ENCODE measurements around the gene PLD5. TPM values are rescaled to one million over a fixed set of nuclear protein-coding genes. Genes with fewer than 3 reads are reported as not detected.
"Not testable (repeated sequence)": the region's sequence is repeated elsewhere in the genome, so short reads cannot be mapped to it uniquely, and the experiment has no call there.

PLD5 gene
- total RNA-seq, 1 donor from 2014 or later = 0.27 TPM

GRCh38 chr1:242432491-242433095 is 91.9 kb downstream of the PLD5 start:
- intact Hi-C loops (cut with DNase I) = no loop called here
- DNase-seq (ENCODE audit: low spot score) = no peak
- ATAC-seq = no peak

GRCh38 chr1:242431786-242432185 is 92.7 kb downstream of the PLD5 start:
- ATAC-seq = no peak
- intact Hi-C loops (cut with DNase I) = no loop called here
- DNase-seq (ENCODE audit: low spot score) = no peak

- ATAC-seq (no peak), DNase-seq (ENCODE audit: low spot score) (no peak)
- intact Hi-C loops (cut with DNase I) = no loop called here
Measured at GRCh38 chr1:242430956-242431355, 93.5 kb downstream of the PLD5 start.

GRCh38 chr1:242428399-242429190 is 95.9 kb downstream of the PLD5 start:
- no peak for DNase-seq (ENCODE audit: low spot score)
- ATAC-seq = no peak

GRCh38 chr1:242427519-242427918 is 97.0 kb downstream of the PLD5 start:
- intact Hi-C loops (cut with DNase I) = no loop called here
- DNase-seq (ENCODE audit: low spot score) (no peak), ATAC-seq (no peak)

More at GRCh38 chr1:242428399-242429190, 95.9 kb downstream of the PLD5 start:
- intact Hi-C loops (cut with DNase I) = no loop called here

- intact Hi-C loops (cut with DNase I) = no loop called here
- no peak for ATAC-seq
Measured at GRCh38 chr1:242426271-242426905, 98.1 kb downstream of the PLD5 start.

GRCh38 chr1:242425232-242425631 is 99.3 kb downstream of the PLD5 start:
- ATAC-seq (no peak), DNase-seq (ENCODE audit: low spot score) (no peak)
- intact Hi-C loops (cut with DNase I) = no loop called here

More at GRCh38 chr1:242426271-242426905, 98.1 kb downstream of the PLD5 start:
- DNase-seq (ENCODE audit: low spot score) = no peak

GRCh38 chr1:242416657-242417056 is 107.8 kb downstream of the PLD5 start:
- intact Hi-C loops (cut with DNase I) = no loop called here
- DNase-seq (ENCODE audit: low spot score) = no peak
- ATAC-seq = no peak

GRCh38 chr1:242412921-242413320 is 111.6 kb downstream of the PLD5 start:
- intact Hi-C loops (cut with DNase I) = no loop called here
- no peak for ATAC-seq
- no peak for DNase-seq (ENCODE audit: low spot score)

GRCh38 chr1:242411901-242412300 is 112.6 kb downstream of the PLD5 start:
- DNase-seq (ENCODE audit: low spot score) = no peak
- ATAC-seq = no peak
- intact Hi-C loops (cut with DNase I) = no loop called here

GRCh38 chr1:242405947-242406346 is 118.5 kb downstream of the PLD5 start:
- intact Hi-C loops (cut with DNase I) = no loop called here
- ATAC-seq (no peak), DNase-seq (ENCODE audit: low spot score) (no peak)

- DNase-seq (ENCODE audit: low spot score) (no peak), ATAC-seq (no peak)
- intact Hi-C loops (cut with DNase I) = no loop called here
Measured at GRCh38 chr1:242404296-242404695, 120.2 kb downstream of the PLD5 start.

GRCh38 chr1:242402956-242403355 is 121.5 kb downstream of the PLD5 start:
- intact Hi-C loops (cut with DNase I) = no loop called here
- ATAC-seq = no peak
- no peak for DNase-seq (ENCODE audit: low spot score)

- intact Hi-C loops (cut with DNase I) = no loop called here
- DNase-seq (ENCODE audit: low spot score) (no peak), ATAC-seq (no peak)
Measured at GRCh38 chr1:242401937-242402336, 122.6 kb downstream of the PLD5 start.

GRCh38 chr1:242398351-242398750 is 126.1 kb downstream of the PLD5 start:
- no peak for DNase-seq (ENCODE audit: low spot score)
- no peak for ATAC-seq
- intact Hi-C loops (cut with DNase I) = no loop called here

- intact Hi-C loops (cut with DNase I) = no loop called here
- no peak for DNase-seq (ENCODE audit: low spot score)
- no peak for ATAC-seq
Measured at GRCh38 chr1:242391896-242392295, 132.6 kb downstream of the PLD5 start.

- DNase-seq (ENCODE audit: low spot score); intact Hi-C loops (cut with DNase I); ATAC-seq: not testable (repeated sequence)
Measured at GRCh38 chr1:242376121-242376520, 148.4 kb downstream of the PLD5 start.

- intact Hi-C loops (cut with DNase I); DNase-seq (ENCODE audit: low spot score); ATAC-seq: not testable (repeated sequence)
Measured at GRCh38 chr1:242350446-242350845, 174.1 kb downstream of the PLD5 start.

- DNase-seq (ENCODE audit: low spot score) = no peak
- intact Hi-C loops (cut with DNase I) = no loop called here
- no peak for ATAC-seq
Measured at GRCh38 chr1:242349636-242350035, 174.9 kb downstream of the PLD5 start.

- DNase-seq (ENCODE audit: low spot score); intact Hi-C loops (cut with DNase I); ATAC-seq: not testable (repeated sequence)
Measured at GRCh38 chr1:242330865-242331264, 193.6 kb downstream of the PLD5 start.
